PC-3 (cell line): ENCODE results near the gene AKAP8L.

ENCODE experiments used
- EZH2 ChIP-seq: fragments of 300-600 bp; sonication (generic); IDR thresholded peaks from one replicate; pipeline ENCODE4 v1.6.1; 2017; ENCODE audit warnings: antibody characterized with exemption, mild to moderate bottlenecking, low read length; ENCODE audit not compliant: unreplicated experiment
- TF ChIP-seq, protein P1 (sequence below): fragments of 300-600 bp; sonication (generic); conservative IDR thresholded peaks from 2 replicates; pipeline ENCODE4 v1.5.1; 2017; ENCODE audit warnings: antibody characterized with exemption, low read depth, mild to moderate bottlenecking, low read length

DNA sequence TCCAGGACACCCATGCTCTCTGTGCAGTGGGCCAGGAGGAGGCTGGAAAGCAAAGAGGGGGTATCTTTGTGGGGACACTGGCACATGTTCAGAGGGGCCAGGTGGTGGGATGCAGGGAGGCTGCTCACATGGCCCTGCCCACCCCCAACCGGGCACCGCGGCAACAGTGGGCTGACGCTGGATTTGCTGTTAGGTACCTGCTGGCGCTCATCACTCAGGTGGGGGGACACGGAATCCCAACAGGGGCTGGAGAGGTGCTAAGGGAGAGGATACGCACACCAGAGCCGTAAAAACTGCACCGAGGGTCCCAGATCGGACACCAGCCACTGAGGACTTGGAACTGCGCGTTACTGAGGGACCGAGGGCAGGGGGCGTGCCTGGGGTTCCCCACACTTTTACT lies 19.2 kb downstream of the AKAP8L start:
- TF ChIP-seq, protein P1, sequence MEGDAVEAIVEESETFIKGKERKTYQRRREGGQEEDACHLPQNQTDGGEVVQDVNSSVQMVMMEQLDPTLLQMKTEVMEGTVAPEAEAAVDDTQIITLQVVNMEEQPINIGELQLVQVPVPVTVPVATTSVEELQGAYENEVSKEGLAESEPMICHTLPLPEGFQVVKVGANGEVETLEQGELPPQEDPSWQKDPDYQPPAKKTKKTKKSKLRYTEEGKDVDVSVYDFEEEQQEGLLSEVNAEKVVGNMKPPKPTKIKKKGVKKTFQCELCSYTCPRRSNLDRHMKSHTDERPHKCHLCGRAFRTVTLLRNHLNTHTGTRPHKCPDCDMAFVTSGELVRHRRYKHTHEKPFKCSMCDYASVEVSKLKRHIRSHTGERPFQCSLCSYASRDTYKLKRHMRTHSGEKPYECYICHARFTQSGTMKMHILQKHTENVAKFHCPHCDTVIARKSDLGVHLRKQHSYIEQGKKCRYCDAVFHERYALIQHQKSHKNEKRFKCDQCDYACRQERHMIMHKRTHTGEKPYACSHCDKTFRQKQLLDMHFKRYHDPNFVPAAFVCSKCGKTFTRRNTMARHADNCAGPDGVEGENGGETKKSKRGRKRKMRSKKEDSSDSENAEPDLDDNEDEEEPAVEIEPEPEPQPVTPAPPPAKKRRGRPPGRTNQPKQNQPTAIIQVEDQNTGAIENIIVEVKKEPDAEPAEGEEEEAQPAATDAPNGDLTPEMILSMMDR, result no peak
- no peak for TF ChIP-seq EZH2
